NCI-H510A treated with DMSO at 0.1 percent for 48 hours (cell line): ENCODE results near the gene FCSK.
"Not testable (repeated sequence)": the region's sequence is repeated elsewhere in the genome, so short reads cannot be mapped to it uniquely, and the experiment has no call there.

Source experiments
- DNase-seq: peaks from one replicate; lab custom pipeline; 2025; lab: John Stamatoyannopoulos, UW

FCSK gene

GRCh38 chr16:70432356-70432722 lies 22.1 kb upstream of the FCSK start:
- no peak for DNase-seq

- DNase-seq = no peak
These were observed 21.5 kb upstream of the FCSK start for GRCh38 chr16:70432723-70433457.

- DNase-seq = no peak
These were observed 20.8 kb upstream of the FCSK start for GRCh38 chr16:70433458-70434103.

GRCh38 chr16:70434484-70435260 lies 19.7 kb upstream of the FCSK start:
- DNase-seq = no peak

GRCh38 chr16:70437017-70437581 lies 17.3 kb upstream of the FCSK start:
- DNase-seq = no peak

GRCh38 chr16:70437582-70438557 lies 16.5 kb upstream of the FCSK start:
- DNase-seq = no peak

DNA sequence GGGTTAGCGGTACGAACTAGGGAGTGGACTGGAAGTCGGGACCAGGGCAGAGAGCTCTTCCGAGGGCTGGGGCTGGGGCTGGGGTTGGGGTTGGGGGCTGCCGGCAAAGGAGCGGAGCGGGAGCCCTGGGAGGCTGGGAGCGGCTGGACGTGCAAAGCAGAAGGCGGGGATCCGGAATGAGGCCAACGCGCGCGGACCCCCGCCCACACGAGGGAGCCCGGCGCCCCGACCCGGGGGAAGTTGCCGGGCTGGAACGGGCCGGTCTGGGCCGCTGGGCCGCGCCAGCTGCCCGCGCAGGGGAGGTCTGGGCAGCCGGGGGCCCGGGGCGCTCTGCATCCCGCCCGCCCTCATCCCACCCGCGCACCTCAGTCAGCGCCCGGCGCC lies 15.8 kb upstream of the FCSK start:
- DNase-seq = no peak

- DNase-seq = peak; percentile 61
These were observed 15.2 kb upstream of the FCSK start, which contains the start of gene ST3GAL2 for GRCh38 chr16:70438969-70439862. Gene ST3GAL2 (minus strand): TSS chr16:70439100. CDS start chr16:70398530, 40,570 bp downstream.

- DNase-seq = no peak
These were observed 14.2 kb upstream of the FCSK start for GRCh38 chr16:70440009-70440692.

DNA sequence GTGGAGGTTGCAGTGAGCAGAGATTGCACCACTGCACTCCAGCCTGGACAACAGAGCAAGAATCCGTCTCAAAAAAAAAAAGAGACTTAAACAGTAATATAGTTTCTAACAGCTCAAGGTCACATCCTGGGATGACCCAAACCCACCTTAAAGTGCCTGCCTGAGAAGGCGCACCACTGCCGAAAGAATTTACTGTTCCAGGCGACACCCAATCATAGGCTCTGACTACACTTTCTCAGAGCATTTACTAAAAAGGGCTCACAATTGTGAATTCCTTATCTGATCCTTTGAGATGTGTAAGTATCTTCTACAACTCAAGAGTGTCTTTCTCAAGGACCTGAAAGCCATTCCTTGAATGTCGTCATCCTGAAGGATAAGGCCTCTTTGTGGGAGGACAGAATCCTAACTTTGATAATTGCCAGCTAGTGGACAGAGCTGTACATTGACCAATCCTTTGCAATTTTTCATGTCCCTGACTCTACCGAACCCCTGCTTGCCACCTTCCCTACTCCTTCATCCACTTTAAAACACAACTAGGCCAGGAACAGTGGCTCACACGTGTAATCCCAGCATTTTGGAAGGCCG lies 12.9 kb upstream of the FCSK start:
- DNase-seq = no peak

- DNase-seq = no peak
These were observed 12.1 kb upstream of the FCSK start for GRCh38 chr16:70442344-70442743.

- DNase-seq = no peak
These were observed 9.9 kb upstream of the FCSK start for GRCh38 chr16:70444249-70445063.

DNA sequence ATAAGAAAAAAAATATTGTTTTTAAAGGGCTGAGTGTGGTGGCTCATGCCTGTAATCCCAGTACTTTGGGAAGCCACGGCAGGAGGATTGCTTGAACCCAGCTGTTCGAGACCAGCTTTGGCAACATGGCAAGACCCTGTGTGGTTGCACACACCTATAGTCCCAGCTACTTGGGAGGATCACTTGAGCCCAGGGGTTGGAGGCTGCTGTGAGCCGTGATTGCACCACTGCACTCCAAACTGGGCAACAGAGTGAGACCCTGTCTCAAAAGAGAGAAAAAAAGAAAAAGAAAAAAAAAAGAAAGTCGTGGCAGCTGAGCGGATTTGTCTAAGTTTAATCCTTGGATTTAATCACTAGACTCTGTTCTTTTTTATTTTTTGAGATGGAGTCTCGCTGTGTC lies 6.3 kb upstream of the FCSK start:
- no peak for DNase-seq

DNA sequence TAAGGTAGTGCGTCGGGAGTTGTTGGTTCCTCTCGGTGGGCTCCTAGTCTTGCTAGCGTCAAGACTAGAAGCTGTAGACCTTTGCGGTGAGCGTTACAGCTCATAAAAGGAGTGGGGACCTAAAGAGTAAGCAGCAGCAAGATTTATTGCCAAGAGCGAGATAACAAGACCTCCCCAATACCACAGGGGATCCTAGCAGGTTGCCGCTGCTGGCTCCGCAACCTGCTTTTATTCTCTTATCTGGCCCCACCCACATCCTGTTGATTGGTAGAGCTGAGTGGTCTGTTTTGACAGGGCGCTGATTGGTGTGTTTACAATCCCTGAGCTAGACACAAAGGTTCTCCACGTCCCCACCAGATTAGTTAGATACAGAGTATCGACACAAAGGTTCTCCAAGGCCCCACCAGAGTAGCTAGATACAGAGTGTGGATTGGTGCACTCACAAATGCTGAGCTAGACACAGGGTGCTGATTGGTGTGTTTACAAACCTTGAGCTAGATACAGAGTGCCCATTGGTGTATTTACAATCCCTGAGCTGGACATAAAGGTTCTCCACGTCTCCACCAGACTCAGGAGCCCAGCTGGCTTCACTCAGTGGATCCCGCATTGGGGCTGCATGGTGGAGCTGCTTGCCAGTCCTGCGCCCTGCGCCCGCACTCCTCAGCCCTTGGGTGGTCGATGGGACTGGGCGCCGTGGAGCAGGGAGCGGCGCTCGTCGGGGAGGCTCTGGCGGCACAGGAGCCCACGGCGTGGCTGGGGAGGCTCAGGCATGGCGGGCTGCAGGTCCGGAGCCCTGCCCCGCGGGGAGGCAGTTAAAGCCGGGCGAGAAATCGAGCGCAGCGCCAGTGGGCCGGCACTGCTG lies 4.0 kb upstream of the FCSK start:
- not testable (repeated sequence) for DNase-seq

DNA sequence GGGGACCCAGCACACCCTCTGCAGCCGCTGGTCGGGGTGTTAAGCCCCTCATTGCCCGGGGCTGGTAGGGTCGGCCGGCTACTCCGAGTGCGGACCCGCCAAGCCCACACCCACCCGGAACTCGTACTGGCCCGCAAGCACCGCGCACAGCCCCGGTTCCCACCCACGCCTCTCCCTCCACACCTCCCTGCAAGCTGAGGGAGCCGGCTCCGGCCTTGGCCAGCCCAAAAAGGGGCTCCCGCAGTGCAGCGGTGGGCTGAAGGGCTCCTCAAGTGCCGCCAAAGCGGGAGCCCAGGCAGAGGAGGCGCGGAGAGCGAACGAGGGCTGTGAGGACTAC lies 3.4 kb upstream of the FCSK start:
- not testable (repeated sequence) for DNase-seq

DNA sequence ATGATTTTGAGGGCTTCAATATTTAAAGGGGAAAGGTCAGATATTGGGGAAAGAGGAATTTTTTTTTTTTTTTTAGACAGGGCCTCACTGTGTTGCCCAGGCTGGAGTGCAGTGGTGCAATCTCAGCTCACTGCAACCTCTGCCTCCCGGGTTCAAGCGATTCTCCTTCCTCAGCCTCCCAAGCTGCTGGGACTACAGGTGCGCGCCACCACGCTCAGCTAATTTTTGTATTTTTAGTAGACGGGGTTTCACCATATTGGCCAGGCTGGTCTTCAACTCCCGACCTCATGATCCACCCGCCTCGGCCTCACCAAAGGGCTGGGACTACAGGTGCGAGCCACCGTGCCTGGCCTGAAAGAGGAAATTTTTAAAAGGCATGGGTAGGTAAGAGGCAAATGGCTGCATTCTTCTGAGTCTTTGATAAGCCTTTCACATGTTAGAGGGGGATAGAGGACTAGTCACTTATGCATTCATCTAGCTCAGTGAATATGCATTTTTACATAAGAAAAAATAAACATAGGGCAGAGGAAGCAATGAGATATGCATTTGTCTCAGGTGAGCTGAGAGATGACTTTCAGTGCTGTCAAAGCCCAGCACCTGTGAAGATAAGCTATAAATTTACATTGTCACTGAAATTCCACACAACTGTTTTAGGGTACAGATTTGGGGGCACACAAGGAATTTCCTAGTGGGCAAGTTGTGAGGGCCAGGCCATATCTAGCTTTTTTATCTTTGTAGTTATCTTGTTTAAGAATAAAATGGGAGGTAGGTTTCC lies 1.1 kb upstream of the FCSK start:
- no peak for DNase-seq

GRCh38 chr16:70453892-70454221 lies 538 bp upstream of the FCSK start:
- DNase-seq = no peak
